Caco-2 (cell line): ENCODE results near the gene IFITM2. TPM values are rescaled to one million over a fixed set of nuclear protein-coding genes. Genes with fewer than 3 reads are reported as not detected.

Source experiments
- BruUV-seq: library from RNA; stranded (reverse); fragments of 400-500 nt; replicated peaks from 2 replicates; lab custom pipeline; 2021; lab: Mats Ljungman, UMichigan
- CTCF ChIA-PET: fragments of 300-600 bp; sonication (Branson Sonifier 250); formaldehyde crosslinking; loops from one replicate; lab custom pipeline; 2022; ENCODE audit warnings: antibody characterized with exemption; lab: Charles Lee
- POLR2A ChIA-PET: fragments of 300-600 bp; sonication (Branson Sonifier 250); formaldehyde crosslinking; loops from one replicate; lab custom pipeline; 2022; ENCODE audit warnings: antibody characterized with exemption; lab: Charles Lee
- DNase-seq, 2 experiments: peaks; one replicate each; pipeline versions ENCODE4 v3.0.0 to v3.0.0-alpha.2; 2020 to 2022
- H3K27me3 ChIP-seq: replicated peaks from 2 replicates; pipeline ENCODE4 v1.6.0; 2011; ENCODE audit warnings: low read length; ENCODE audit not compliant: control insufficient read depth, insufficient read depth
- H3K36me3 ChIP-seq: 2 replicates; pipeline ENCODE4 v1.5.1; 2011; ENCODE audit warnings: low read length; ENCODE audit not compliant: control insufficient read depth, insufficient read depth
- H3K4me1 ChIP-seq: fragments of 250-450 bp; sonication (Bioruptor Pico); 2 replicates; pipeline ENCODE4 v1.5.1; 2020; ENCODE audit warnings: mild to moderate bottlenecking
- H3K4me3 ChIP-seq: 2 replicates; pipeline ENCODE4 v1.5.1; 2011; ENCODE audit warnings: low read depth, mild to moderate bottlenecking, control low read depth, low read length
- H3K9me3 ChIP-seq: fragments of 250-450 bp; sonication (Bioruptor Pico); 2 replicates; pipeline ENCODE4 v1.5.1; 2020; ENCODE audit warnings: mild to moderate bottlenecking, moderate library complexity
- H3K27ac Mint-ChIP-seq: one replicate; pipeline ENCODE4 v1.8.0; 2022; ENCODE audit warnings: mixed read lengths; ENCODE audit not compliant: unreplicated experiment
- H3K27me3 Mint-ChIP-seq: one replicate; pipeline ENCODE4 v1.8.0; 2022; ENCODE audit warnings: mixed read lengths; ENCODE audit not compliant: insufficient read depth, unreplicated experiment
- H3K36me3 Mint-ChIP-seq: one replicate; pipeline ENCODE4 v1.8.0; 2022; ENCODE audit warnings: mild to moderate bottlenecking, mixed read lengths; ENCODE audit not compliant: insufficient read depth, unreplicated experiment
- H3K4me1 Mint-ChIP-seq: one replicate; pipeline ENCODE4 v1.8.0; 2022; ENCODE audit warnings: low read depth, mixed read lengths; ENCODE audit not compliant: unreplicated experiment
- H3K4me3 Mint-ChIP-seq: one replicate; pipeline ENCODE4 v1.8.0; 2022; ENCODE audit warnings: mild to moderate bottlenecking, moderate library complexity, mixed read lengths; ENCODE audit not compliant: unreplicated experiment
- H3K9me3 Mint-ChIP-seq: one replicate; pipeline ENCODE4 v1.8.0; 2022; ENCODE audit warnings: mixed read lengths; ENCODE audit not compliant: unreplicated experiment
- CTCF ChIP-seq, 2 experiments: fragments of 200-600 bp in 1 of 2; IDR thresholded peaks; 1 replicate in 1 of 2; 2 replicates in 1 of 2; pipeline versions ENCODE4 v1.5.1 to v1.8.0; 2011 to 2022; ENCODE audit warnings: antibody characterized with exemption in 1 of 2, control low read depth in 1 of 2, inconsistent platforms in 1 of 2, low read depth in 1 of 2, low read length in 1 of 2, mild to moderate bottlenecking in 1 of 2, moderate library complexity in 1 of 2; ENCODE audit not compliant: insufficient read depth in 1 of 2, severe bottlenecking in 1 of 2, unreplicated experiment in 1 of 2
- intact Hi-C: fragments of 100-400 bp; cut with micrococcal nuclease; formaldehyde crosslinking; loops from one replicate; pipeline ENCODE4 v1.10.0; 2022; ENCODE audit not compliant: unreplicated experiment
- total RNA-seq: library from RNA; stranded (reverse); gene quantifications from 2 replicates; pipeline ENCODE4 v1.2.3, GENCODE V29; 2022

Gene IFITM2
- total RNA-seq, 1 experiment from 2014 or later: 7.3 TPM

- intact Hi-C loops: no loop called here
- TF ChIP-seq CTCF (IDR thresholded peaks at IDR 0.05; ENCODE audit: insufficient read depth in 1 of 2, low read depth in 1 of 2, low read length in 1 of 2, severe bottlenecking in 1 of 2, unreplicated experiment in 1 of 2): no peak
- Histone ChIP-seq H3K4me3 (no peak overlapping the region), H3K4me1 (peaks cover 7% of the 10 kb centered on the region), H3K36me3 (no peaks in the 10 kb centered on the region), H3K27me3 (no peaks in the 10 kb centered on the region), H3K9me3 (no peaks in the 10 kb centered on the region)
- ChIA-PET POLR2A (no interaction called here), CTCF (no interaction called here)
- no TSS peak for BruUV-seq
- H3K27ac Mint-ChIP-seq: no peak overlapping the region
- H3K36me3 Mint-ChIP-seq: peaks cover 27% of the 10 kb centered on the region
- no peak overlapping the region for H3K4me3 Mint-ChIP-seq
- H3K9me3 Mint-ChIP-seq: no peaks in the 10 kb centered on the region
- H3K4me1 Mint-ChIP-seq: peaks cover 7% of the 10 kb centered on the region
- H3K27me3 Mint-ChIP-seq: no peaks in the 10 kb centered on the region
- DNase-seq: peak in 1 of 2 experiments; percentile 26
Measured at GRCh38 chr11:291281-292210, 16.1 kb upstream of the IFITM2 start.

DNA sequence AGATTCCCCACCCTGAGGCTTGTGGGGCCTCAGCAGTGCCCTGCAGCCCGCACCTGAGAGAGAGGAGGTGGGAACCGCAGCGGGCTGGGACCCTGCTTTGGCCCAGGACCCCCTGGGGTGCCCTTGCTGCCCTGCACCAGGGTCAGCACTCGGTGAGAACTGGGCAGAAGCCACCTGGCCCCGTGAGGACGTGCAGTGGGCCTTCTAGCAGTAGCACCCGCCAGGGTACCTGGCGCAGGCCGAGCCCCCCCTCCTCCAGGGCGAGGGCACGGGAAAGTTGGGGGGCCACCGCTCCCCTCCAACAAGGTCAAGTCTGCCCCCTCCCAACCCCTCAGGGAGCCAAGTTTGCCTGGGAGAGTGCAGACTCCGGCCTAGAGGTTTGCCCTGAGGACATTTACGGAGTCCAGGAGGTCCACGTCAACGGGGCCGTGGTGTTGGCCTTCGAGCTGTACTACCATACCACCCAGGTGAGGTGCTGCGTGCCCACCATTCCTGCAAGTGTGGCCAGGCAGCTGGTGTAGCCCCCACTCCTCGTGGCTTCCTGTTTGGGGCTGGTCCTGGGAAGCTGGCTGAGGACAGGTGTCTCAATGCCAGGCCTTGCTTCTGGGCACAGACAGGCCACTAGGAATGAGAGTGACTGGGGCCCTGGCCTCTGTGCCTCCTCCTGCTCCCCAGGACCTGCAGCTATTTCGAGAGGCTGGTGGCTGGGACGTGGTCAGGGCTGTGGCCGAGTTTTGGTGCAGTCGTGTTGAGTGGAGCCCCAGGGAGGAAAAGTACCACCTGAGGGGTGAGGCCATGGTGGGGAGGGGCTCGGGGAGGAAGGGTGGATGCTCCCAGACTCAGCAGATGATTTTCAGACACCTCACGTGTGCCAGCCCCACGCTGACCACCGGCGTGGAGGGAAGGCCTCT is 15.2 kb upstream of the IFITM2 start:
- Mint-ChIP-seq H3K36me3 (peaks cover 34% of the 10 kb centered on the region), H3K4me3 (no peak overlapping the region), H3K4me1 (no peaks in the 10 kb centered on the region), H3K27me3 (no peaks in the 10 kb centered on the region), H3K27ac (no peak overlapping the region), H3K9me3 (no peaks in the 10 kb centered on the region)
- no peak overlapping the region for H3K4me3 ChIP-seq
- CTCF ChIA-PET: no interaction called here
- no peaks in the 10 kb centered on the region for H3K9me3 ChIP-seq
- no peaks in the 10 kb centered on the region for H3K36me3 ChIP-seq
- no TSS peak for BruUV-seq
- DNase-seq: no peak
- no peak for TF ChIP-seq CTCF (IDR thresholded peaks at IDR 0.05; ENCODE audit: insufficient read depth in 1 of 2, low read depth in 1 of 2, low read length in 1 of 2, severe bottlenecking in 1 of 2, unreplicated experiment in 1 of 2)
- POLR2A ChIA-PET: no interaction called here
- no peaks in the 10 kb centered on the region for H3K27me3 ChIP-seq
- intact Hi-C loops: no loop called here
- peaks cover 7% of the 10 kb centered on the region for H3K4me1 ChIP-seq

GRCh38 chr11:293271-293851 is 14.3 kb upstream of the IFITM2 start:
- ChIA-PET POLR2A (no interaction called here), CTCF (no interaction called here)
- DNase-seq: peak in 1 of 2 experiments; percentile 21
- Mint-ChIP-seq H3K27ac (no peak overlapping the region), H3K4me3 (no peak overlapping the region), H3K9me3 (no peaks in the 10 kb centered on the region), H3K36me3 (peaks cover 27% of the 10 kb centered on the region), H3K27me3 (no peaks in the 10 kb centered on the region), H3K4me1 (no peaks in the 10 kb centered on the region)
- TF ChIP-seq CTCF (IDR thresholded peaks at IDR 0.05; ENCODE audit: insufficient read depth in 1 of 2, low read depth in 1 of 2, low read length in 1 of 2, severe bottlenecking in 1 of 2, unreplicated experiment in 1 of 2): no peak
- H3K36me3 ChIP-seq: no peaks in the 10 kb centered on the region
- BruUV-seq: no TSS peak
- no peak overlapping the region for H3K4me3 ChIP-seq
- intact Hi-C loops: no loop called here
- H3K9me3 ChIP-seq: no peaks in the 10 kb centered on the region
- H3K27me3 ChIP-seq: no peaks in the 10 kb centered on the region
- H3K4me1 ChIP-seq: peaks cover 9% of the 10 kb centered on the region
